ENCODE results near the gene CFAP206. TPM values are rescaled to one million over a fixed set of nuclear protein-coding genes. Genes with fewer than 3 reads are reported as not detected.

The CFAP206 gene
- total RNA-seq, 1 experiment from 2014 or later = not detected

DNA sequence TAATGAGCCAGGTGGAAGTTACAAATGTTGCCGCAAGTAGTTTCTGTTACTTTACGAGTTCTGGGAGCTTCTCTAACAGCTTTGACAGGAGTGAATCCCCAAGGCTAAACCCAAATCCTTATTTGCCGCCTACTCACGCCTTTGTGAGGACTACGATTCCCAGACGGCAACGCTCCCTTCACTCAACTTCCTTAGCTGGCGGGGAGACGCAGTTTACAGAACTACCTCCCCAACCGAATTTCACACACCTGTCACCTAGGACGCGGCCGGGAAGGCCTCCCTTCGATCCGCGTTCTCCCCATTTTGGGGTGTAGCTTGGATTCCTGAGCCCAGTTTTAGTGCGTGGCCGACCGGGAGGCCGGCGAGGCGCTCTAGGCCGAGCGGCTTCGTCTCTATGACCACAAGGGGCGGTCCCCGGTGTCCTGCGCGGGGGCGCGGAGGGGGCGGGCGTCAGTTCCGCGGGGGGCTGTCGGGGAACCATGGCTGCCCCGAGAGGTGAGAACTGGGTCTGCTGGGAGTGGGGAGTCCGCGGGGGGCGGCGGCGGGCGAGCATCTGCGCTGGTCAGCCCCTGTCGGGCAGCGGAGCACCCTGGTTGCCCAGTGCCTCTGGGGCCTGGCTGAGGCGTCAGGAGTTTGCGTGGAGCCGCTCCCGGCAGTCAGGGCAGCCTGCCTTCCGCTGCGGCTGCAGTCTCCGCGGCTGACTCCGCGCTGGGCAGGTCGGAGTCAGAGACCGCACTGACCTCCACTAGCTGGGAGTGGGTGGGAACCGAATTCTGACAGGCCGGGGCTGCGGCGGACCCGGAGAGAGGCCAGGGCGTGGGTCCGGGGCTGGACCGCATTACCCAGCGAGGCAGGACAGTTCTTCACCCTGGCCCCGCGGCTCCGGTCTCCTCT, 65.0 kb downstream of the CFAP206 start, which contains the start of gene SLC35A1:
TSS of gene SLC35A1 (plus strand) at position 450 of the 894 bp plus-strand sequence. CDS start at position 480, 30 bp downstream.
- Histone ChIP-seq H3K79me2 (ENCODE audit: insufficient read depth, low read length) (no peaks in the 10 kb centered on the region), H3K23me2 (ENCODE audit: insufficient read length, low read depth, low read length, poor library complexity, severe bottlenecking) (peaks cover 8% of the 10 kb centered on the region), H3K18ac (ENCODE audit: insufficient read length, low read depth, low read length) (no peak within 1 kb of the TSS), H3K9ac (ENCODE audit: extremely low read depth, insufficient read length, low read length) (peak within 1 kb of the TSS; percentile 66), H3K27me3 (ENCODE audit: insufficient read depth, low read length) (no peaks in the 10 kb centered on the region), H2AFZ (ENCODE audit: low read length) (peak within 1 kb of the TSS; percentile 92), H2BK5ac (ENCODE audit: insufficient read length, low read length) (no peak within 1 kb of the TSS), H3K27ac (ENCODE audit: insufficient read length, low read depth, low read length) (no peak within 1 kb of the TSS), H2BK15ac (ENCODE audit: low read depth, low read length) (no peak within 1 kb of the TSS; the same call in 1 of the 2 replicates), H3K79me1 (ENCODE audit: insufficient read depth, low read depth, low read length, poor library complexity, severe bottlenecking) (no peaks in the 10 kb centered on the region), H3K4me2 (ENCODE audit: insufficient read depth, insufficient read length, low read length) (peak within 1 kb of the TSS; percentile 94), H2BK120ac (ENCODE audit: low read depth, low read length, poor library complexity, severe bottlenecking) (no peak within 1 kb of the TSS), H3K9me3 (ENCODE audit: control insufficient read depth, low read depth, low read length) (no peaks in the 10 kb centered on the region), H4K5ac (ENCODE audit: insufficient read length, low read depth, low read length) (no peak within 1 kb of the TSS), H3K14ac (ENCODE audit: insufficient read depth, low read length) (peak within 1 kb of the TSS; percentile 84), H3K56ac (ENCODE audit: insufficient read length, low read depth, low read length) (no peak within 1 kb of the TSS), H2BK20ac (ENCODE audit: low read depth, low read length, poor library complexity, severe bottlenecking) (no peak within 1 kb of the TSS), H3T11ph (ENCODE audit: low read length) (no peak within 1 kb of the TSS), H3K4ac (ENCODE audit: low read depth, low read length) (no peak within 1 kb of the TSS), H3K4me1 (ENCODE audit: insufficient read depth, low read length) (peaks cover 4% of the 10 kb centered on the region; the same call in 1 of the 2 replicates), H2AK5ac (ENCODE audit: insufficient read length, low read length) (no peak within 1 kb of the TSS), H4K91ac (ENCODE audit: insufficient read length, low read depth, low read length) (no peak within 1 kb of the TSS), H2BK12ac (ENCODE audit: insufficient read length, low read depth, low read length) (no peak within 1 kb of the TSS), H3K23ac (ENCODE audit: insufficient read length, low read depth, low read length) (no peak within 1 kb of the TSS), H4K20me1 (ENCODE audit: control insufficient read depth, insufficient read depth, insufficient read length) (no peaks in the 10 kb centered on the region), H4K8ac (replicated peaks; ENCODE audit: insufficient read length, low read depth, low read length) (no peak within 1 kb of the TSS)
- Mint-ChIP-seq H3K27me3 (ENCODE audit: low read depth) (no peaks in the 10 kb centered on the region), H3K36me3 (ENCODE audit: insufficient read depth in 1 of 3, low read depth in 3 of 3) (no peaks in the 10 kb centered on the region), H3K4me3 (peak within 1 kb of the TSS; percentile 97 to 99), H3K9me3 (no peaks in the 10 kb centered on the region), H3K4me1 (peaks cover 7 to 9% of the 10 kb centered on the region in 2 experiments), H3K27ac (peak within 1 kb of the TSS; percentile 97 to 98 (median 98))
- DNase-seq = peak; percentile 82
- no CpG with 5 or more reads among the region's 70 CpGs for WGBS (ENCODE audit: extremely low coverage, insufficient read length, low lambda C conversion rate)
- TF ChIP-seq, protein P1, sequence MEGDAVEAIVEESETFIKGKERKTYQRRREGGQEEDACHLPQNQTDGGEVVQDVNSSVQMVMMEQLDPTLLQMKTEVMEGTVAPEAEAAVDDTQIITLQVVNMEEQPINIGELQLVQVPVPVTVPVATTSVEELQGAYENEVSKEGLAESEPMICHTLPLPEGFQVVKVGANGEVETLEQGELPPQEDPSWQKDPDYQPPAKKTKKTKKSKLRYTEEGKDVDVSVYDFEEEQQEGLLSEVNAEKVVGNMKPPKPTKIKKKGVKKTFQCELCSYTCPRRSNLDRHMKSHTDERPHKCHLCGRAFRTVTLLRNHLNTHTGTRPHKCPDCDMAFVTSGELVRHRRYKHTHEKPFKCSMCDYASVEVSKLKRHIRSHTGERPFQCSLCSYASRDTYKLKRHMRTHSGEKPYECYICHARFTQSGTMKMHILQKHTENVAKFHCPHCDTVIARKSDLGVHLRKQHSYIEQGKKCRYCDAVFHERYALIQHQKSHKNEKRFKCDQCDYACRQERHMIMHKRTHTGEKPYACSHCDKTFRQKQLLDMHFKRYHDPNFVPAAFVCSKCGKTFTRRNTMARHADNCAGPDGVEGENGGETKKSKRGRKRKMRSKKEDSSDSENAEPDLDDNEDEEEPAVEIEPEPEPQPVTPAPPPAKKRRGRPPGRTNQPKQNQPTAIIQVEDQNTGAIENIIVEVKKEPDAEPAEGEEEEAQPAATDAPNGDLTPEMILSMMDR (conservative IDR thresholded peaks at IDR 0.05) = no peak; the same call in 2 of the 3 replicates

Measured in H9 (cell line).